HG03342 (cell line): Measurements from ENCODE around the gene SAC3D1.
"Not testable (repeated sequence)": the region's sequence is repeated elsewhere in the genome, so short reads cannot be mapped to it uniquely, and the experiment has no call there.

Experiments
- ATAC-seq: cut with Tn5 transposase; IDR thresholded peaks from one replicate; pipeline ENCODE4 v1.9.1; 2021; ENCODE audit warnings: mild to moderate bottlenecking, moderate library complexity; ENCODE audit not compliant: unreplicated experiment

Gene SAC3D1

DNA sequence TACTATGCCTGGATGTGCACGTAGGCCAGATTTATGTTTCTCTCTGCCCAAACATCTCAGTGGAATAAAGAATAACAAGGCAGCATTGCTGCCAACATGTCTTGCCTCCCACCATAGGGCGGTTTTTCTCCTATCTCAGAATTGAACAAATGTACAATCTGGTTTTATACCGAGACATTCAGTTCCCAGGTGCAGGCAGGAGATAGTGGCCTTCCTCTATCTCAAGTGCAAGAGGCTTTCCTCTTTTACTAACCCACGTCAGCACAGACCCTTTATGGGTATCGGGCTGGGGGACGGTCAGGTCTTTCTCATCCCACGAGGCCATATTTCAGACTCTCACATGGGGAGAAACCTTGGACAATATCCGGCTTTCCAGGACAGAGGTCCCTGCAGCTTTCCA, 17.5 kb upstream of the SAC3D1 start:
- ATAC-seq = not testable (repeated sequence)

DNA sequence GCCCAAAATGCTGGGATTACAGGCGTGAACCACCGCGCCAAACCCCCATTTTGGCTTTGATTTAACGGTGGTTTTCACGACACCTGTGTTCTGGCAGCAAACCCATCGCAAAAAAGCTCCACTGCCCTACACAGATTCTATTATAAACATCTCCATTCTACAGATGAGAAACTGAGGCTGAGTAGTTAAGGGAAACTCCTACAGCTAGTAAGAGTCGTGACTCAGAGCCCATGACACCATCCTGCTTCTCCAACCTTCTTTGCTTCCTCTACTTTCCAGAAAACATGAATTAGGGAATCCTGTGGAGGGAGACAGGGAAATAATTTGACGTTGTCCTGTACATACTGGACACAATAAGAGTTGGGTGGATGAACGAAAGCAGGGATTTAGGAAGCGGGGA, 14.2 kb upstream of the SAC3D1 start:
- no peak for ATAC-seq

DNA sequence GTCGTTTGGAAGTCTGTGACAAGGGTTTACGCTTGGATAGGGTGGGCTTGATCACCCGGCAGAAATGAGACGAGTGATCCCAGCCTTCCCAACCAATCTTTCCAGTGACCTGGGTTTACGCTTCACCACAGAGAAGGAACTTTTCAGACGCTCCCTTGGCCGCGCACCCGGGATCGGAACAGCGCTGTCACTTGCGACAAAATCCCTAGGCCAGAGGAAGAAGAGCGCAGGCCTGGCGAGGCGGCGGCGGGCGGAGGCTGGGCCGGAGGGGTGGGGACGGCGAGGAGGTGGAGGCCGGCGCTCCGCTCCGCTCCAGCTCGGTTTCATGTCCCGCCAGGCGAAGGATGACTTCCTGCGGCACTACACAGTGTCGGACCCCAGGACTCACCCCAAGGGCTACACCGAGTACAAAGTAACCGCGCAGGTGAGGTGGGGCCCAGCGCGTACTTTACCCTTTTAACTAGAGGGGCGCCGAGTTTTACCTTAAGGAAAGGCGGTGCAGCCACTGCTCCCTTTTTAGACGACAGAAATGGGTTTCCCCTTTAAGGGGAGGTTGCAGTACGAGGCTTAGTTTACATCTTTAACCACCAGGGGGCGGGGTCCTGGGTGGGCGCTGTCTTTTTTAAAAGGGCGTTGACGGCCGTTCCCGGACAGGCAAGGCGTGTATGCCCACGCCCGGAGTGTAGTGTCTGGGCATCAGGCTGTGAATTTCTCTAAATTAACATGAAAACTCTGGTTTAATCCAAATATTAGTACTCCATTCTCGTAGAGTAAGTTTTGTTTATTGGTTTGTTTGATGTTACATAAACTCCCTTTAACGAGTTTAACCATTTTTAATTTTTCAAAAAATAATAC, 13.6 kb upstream of the SAC3D1 start, which contains the start of gene SNX15:
Gene SNX15 (plus strand): TSS at position 227 of the 855 bp plus-strand sequence. CDS start 99 bp downstream, at position 326.
- ATAC-seq = peak; percentile 83

DNA sequence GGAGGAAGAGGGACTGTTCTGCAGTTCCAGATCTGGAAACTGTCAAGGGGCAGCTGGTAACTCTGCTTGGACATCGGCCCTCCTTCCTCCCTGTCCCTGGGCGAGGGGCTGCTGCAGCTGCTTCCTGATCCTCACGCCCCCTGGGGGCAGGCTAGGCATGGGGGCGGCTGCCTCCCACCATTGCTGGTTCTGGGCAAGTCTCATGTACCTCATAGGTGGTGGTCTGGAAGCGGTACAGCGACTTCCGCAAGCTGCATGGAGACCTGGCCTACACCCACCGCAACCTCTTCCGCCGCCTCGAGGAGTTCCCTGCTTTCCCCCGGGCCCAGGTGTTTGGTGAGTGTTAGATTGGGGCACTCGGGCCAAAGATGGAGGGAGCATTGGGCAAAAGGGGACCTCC, 8.8 kb upstream of the SAC3D1 start:
- ATAC-seq = no peak

DNA sequence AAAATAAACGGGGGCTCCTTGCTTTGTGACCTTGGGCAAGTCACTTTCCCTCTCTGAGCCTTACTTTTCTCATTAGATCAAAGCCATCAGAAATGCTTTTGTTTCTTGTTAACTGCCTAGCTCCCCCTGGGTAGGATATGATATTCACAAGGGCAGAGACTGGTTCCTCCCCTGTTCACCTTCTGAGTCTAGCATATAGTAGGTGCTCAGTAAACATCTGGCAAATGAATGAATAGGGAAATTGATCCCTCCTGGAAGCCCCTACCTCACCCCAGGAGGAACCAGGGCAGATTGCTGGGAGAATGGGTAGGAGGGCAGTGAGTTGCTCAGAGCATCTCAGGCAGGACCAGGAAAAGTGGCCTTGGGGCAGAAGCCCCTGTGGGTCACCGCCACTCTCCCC, 6.6 kb upstream of the SAC3D1 start:
- no peak for ATAC-seq

DNA sequence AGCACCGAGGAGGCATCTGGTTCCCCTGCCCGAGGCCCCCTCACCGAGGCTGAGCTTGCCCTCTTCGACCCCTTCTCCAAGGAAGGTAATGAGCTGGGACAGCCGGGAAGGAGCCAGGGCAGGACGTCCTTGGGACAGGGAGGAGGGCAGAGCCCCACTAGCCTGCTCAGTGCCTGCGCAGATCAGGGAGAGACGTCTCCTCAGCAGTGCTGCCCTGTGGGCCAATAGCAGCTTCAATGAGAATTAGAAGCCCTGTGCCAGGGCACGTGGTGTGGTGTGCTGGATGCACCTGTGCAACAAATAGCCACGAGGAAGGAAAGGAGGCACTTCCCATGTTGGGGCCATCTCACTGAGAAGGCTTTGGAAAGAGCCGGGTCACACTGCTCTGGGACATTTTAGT, 5.4 kb upstream of the SAC3D1 start:
- ATAC-seq = no peak

DNA sequence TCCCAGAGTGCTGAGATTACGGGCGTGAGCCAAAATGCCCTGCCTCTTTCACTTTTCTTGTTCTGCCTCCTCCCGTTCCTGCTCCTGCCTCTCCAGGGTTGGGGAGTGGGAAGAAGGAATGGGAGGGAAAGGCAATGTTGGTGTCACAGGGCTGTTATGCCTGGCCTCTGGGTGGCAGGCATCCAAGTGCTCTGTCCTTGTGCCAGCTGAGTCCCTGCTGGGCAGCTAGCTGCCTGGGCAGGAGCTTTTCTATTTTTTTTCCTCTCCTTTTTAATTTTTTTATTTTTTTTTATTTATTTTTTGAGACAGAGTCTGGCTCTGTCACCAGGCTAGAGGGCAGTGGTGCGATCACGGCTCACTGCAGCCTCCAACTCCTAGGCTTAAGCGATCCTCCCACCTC, 4.1 kb upstream of the SAC3D1 start:
- ATAC-seq = no peak

DNA sequence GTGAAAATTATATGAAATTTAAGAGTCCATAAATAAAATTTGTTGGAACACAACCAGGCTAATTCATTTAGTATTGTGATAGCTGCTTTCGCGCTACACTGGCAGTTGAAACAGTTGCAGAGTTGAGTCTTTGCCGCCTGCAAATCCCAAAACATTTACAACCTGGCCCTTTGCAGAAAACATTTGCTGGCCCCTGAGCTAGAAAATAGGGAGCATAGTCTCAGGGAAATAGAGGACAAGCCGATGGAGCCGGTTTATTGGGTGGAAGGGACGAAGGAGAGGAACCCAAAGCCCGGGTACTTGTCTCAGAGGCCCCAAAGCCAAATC, 527 bp upstream of the SAC3D1 start:
- no peak for ATAC-seq

DNA sequence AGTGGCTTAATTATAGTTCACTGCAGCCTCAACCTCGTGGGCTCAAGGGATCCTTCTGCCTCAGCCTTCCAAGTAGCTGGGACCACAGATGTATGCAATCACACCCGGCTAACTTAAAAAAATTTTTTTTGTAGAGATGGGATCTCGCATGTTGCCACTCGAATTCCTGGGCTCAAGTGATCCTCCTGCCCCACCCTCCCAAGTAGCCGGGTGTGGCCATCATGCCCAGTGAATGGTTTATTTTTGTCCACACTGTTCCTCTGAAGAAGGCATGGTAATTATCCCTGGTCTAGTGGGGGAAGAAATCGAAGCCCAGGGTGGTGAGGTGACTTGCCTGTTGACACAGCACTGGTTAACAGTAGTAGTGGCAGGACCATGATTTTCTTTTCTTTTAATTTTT, 1.9 kb downstream of the SAC3D1 start:
- ATAC-seq = no peak

DNA sequence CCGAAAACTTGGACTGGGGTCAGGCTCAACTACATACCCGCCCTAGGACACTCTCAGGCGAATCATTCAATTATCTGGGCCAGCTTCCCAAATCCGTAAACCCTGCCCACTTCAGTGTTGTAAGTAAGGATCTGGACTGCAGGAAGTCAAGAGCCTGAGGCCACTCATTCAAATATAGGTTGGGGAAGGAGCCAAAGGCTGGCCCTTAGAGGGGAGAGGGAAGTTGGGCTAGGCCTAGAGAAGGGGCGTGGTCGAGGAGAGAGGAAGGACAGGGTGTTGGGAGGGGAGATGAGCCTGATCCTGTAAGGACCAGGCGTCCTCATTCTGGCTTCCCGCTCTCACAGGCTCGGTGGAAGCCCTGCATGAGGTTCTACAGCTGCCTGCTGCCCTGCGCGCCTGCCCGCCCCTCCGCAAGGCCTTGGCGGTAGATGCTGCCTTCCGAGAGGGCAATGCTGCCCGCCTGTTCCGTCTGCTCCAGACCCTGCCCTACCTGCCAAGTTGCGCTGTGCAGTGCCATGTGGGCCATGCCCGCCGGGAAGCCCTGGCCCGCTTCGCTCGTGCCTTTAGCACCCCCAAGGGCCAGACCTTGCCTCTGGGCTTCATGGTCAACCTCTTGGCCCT, 3.0 kb downstream of the SAC3D1 start:
- no peak for ATAC-seq

DNA sequence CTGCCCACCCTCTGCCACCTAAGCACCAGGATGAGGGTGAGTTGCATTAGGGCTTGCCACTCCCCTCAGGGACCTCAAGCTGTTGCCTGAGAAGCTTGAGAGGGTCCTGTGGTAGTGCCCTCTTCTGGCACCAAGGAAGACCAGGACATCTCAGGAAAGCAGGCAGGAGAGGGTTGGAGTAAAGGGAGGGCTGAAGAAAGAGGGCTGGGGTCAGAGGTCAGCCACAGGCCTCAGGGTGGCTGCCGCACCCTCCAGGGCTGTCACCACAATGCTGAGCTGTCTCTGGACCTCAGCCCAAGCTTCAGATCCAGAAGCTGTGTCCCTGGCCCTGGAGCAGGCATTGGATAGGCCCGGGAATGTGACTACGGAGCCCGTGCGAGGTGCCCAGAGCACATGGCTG, 4.1 kb downstream of the SAC3D1 start:
- ATAC-seq = no peak

DNA sequence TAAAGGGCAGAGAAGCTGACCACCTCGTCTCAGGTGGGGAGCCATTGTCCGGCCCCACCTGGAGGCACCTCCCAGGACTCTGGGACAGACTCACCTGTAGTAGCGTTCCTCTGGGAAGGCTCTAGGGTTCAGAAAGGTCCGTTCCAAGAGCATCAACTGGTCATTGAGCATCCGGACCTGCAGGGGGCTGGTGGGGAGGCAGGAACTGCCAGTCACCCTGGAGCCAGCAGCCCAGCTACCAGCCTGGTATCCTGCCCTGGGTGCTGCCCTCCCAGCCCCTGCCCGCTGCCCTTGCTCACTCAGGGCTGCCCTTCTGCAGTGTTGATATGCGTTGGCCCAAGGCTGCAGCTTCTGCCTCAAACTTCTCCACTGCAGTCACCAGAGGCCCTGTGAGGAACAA, 4.7 kb downstream of the SAC3D1 start:
- no peak for ATAC-seq

DNA sequence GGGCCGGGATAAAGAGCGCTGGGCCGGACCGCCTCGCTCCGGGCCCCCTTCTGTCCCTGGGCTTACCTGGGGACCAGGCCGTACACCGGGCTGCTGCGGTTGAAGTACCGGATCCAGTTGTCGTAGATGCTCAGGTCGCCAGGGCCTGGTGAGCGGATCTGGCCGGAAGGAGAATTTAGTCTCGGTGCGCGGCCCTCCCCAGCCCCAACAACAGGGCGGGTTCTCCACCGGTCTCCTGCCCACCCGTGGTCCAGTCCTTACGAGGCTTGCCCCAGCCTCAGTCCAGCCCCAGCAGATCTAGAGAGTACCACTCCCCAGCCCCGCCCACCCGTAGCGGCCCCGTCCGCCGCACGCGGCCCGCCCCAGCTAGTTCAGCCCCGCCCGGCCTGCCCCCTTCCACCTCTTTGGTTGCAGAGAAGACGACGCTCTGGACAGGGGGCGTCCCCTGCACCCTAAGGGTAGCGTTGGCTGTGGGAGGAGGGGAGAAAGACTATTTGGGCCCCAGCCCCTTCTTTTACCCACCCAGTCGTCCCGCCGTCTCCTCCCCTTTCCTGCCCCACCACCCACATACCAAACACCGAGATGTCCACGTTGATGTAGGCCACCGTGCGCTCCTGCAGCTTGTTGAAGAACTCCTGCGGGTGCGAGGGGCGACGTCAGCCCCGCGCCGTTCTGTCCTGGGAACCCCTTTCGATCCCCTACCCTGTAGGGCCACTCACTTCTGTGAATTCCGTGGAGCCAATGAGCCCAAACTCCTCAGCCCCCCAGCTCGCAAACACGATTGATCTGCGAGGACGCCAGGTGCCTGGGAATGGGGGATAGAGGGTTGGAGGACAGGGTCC, 6.8 kb downstream of the SAC3D1 start:
- no peak for ATAC-seq

DNA sequence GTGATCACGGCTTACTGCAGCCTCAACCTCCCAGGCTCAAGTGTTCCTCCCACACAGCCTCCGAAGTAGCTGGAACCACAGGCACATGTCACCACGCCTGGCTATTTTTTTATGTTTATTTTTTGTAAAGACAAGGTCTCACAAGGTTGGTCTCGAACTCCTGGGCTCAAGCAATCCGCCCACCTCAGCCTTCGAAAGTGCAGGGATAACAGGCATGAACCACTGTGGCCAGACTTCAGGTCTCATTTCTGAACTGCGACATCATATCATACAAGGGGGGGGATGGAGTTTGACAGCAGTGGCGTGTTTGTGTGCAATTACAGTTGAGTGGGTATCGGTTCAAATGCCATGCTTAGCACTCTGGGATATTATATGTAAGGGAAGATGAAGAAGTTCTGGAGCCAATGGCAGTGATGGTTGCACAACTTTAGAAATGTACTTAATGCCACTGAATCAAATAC, 10.4 kb downstream of the SAC3D1 start:
- ATAC-seq = no peak

DNA sequence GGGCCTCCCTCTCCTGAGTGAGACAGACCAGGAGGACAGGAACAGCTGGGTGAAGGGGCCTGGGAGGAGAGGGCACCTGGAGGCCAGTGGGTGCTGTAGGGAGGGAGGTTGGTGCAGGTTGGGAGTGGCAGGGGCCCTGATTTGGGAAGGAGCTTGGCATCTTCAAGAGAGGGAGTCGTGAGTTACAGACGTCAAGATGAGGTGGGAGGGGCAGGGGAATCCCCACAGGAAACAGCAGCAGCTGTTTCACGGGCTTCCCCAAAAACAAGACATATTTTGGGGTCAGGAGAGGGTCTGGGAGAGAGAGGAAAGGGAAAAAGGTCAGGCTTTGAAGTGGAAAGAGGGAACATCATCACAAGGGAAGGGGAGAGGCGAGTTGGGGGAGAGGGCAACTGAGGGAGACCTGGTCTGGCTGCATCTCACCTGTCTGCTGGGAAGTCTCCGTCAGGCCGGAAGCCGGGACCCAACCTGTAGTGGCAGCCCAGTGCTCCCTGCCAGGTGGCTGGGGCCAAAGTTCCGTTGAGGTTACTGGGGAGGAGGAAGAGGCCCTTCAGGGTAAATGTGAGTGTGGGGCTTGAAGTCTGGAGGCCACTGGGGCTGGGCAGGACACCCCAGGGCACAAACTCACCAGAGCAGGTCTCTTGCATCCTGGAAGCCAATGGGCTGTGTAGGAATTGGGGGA, 13.0 kb downstream of the SAC3D1 start:
- no peak for ATAC-seq

DNA sequence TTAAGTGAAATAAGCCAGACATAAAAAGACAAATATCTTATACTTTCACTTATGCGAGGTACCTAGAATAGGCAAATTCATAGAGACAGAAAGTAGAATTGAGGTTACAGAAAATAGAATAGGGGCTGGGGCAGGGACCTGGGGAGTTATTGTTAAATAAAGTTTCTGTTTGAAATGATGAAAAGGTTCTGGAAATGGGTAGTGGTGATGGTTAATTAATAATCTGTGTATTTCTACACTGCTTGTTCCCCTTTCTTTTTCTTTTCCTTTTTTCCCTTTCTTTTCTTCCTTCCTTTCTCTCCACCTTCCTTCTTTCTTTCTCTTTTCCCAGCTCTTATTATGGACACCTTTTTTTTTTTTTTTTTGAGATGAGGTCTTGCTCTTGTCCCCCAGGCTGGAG, 14.5 kb downstream of the SAC3D1 start:
- ATAC-seq = no peak

DNA sequence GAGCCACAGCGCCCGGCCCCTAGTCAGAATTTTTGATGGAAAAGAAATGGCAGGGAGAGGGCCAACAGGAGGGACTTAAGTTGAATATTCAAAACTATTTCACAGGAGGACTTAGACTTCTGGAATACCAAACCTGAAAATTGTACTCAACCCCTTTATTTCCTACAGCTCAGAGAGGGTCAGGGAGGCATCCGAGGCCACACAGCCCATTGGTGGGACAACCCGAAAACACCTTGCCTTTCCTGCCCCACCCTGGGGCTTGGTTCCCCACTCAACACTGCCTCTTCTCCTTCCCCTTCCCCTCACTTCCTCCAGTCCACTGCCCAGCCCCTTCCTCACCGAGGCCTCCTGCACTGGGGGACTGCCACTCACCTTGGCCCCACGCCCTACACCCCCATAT, 16.0 kb downstream of the SAC3D1 start:
- ATAC-seq = no peak

DNA sequence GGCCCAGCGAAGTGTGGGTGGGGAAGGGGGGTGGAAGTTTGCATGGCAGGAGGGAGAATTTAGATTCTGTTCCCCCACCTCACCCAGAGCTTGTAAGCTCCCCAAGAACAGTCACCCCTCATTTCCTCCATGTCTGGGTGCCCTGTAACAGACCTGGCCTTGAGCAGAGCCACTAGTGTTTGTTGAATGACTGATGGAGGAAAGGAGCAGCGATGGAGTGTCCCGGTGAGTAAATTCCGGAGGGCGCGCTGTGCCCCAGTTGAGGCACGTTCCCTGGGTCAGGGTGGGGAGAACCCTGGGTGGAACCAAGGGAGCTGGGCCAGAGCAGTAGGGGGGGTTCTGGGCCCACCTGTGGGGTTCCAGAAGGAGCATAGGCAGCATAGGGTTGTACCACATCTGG, 16.5 kb downstream of the SAC3D1 start:
- no peak for ATAC-seq

DNA sequence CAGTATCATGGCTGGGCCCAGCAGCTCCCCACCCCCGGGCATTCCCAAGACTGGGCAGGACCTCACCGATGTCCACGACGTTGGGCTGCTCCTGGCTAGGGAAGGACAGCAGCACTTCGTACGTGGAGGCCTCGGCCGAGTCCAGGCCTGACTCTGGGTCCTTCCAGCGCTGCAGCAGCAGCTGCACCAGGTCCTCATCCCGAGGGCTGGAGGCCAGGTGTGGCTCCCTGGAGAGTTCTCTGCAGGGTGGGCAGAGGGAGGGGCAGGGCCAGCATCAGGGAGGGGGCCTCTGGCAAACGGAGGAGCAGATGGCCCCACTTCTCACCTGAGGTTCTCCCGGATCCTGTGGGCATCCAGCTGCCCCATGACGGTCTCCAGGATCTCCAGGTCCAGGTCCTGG, 17.0 kb downstream of the SAC3D1 start:
- no peak for ATAC-seq

DNA sequence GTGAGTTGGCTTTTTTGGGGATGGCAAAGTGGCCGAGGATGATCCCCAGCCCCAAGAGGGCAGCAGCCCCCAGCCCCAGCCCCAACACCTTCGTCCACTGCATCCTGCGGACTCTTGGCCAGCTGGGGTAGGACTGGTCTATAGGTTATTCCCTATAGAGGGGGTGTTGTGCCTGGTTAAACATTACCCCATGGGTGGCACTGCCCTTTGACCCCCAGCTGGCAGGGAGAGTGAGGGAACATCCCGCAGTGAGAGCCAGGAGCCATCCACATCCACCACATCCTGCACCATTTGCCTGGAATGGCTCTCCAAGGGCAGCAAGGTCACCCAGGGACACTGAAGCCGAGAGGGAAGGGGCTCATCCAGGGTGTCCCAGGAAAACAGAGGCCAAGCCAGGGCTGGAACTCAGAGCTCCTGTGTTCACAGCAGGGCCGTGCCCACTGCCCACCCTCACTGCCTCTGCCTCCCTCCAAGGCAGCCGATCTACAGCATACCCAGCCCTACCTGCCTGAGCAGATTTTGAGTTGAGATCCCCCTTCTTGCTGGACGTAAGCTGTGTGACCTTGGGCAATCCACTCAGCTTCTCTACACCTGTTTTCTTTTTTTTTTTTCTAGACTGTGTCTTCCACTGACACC, 17.5 kb downstream of the SAC3D1 start, which contains the start of gene NAALADL1:
Gene NAALADL1 (minus strand): TSS at position 135 of the 636 bp plus-strand sequence. CDS start 32 bp downstream, at position 103.
- no peak for ATAC-seq
